HG02885 (cell line): ENCODE results near the gene PLXNA4.

Source experiments
- ATAC-seq: cut with Tn5 transposase; IDR thresholded peaks from one replicate; pipeline ENCODE4 v1.9.1; 2021; ENCODE audit warnings: mild to moderate bottlenecking; ENCODE audit not compliant: unreplicated experiment, poor library complexity

The PLXNA4 gene

DNA sequence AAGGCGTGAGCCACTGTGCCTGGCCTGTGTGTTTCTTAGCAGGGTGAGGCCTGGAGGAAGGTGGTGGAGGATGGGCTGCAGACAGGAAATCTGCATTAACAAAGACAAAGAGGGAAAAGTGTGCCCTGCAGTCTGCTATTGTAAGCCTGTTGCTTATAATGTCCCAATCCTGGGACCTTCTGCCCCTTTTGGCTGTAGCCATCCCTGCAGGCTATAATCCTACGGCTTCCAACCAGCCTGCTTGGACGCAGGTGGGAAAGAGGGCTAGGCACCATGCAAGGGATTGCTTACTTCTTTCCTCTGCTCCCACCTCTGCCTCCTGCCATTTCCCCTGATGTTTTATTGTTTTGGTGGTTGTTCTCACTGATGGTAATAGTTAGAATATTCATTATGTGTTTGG is 434.3 kb downstream of the PLXNA4 start:
- no peak for ATAC-seq

- ATAC-seq: no peak
These were observed 435.2 kb downstream of the PLXNA4 start for GRCh38 chr7:132141109-132141508.

DNA sequence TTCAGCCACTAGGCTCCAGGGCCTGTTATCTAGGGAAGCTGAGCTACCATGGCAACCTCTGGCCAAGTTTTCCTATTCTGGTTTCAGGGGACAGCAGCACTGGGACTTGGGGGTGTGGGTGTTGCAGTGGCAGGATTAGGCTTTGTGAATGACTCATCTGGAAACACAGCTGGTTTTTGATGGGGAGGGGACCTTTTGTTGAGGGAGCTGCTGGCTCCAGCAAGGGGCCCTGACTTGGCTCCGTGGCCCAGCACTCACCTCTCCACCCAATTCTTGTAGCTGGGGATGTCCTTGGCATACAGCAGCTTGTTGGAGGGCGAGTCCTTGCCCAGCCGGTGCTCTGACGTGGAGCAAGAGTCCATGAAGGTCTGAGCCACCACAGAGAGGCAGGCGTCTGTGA is 435.9 kb downstream of the PLXNA4 start:
- no peak for ATAC-seq

- no peak for ATAC-seq
These were observed 437.5 kb downstream of the PLXNA4 start for GRCh38 chr7:132138817-132139216.

- no peak for ATAC-seq
These were observed 438.6 kb downstream of the PLXNA4 start for GRCh38 chr7:132137681-132138080.

DNA sequence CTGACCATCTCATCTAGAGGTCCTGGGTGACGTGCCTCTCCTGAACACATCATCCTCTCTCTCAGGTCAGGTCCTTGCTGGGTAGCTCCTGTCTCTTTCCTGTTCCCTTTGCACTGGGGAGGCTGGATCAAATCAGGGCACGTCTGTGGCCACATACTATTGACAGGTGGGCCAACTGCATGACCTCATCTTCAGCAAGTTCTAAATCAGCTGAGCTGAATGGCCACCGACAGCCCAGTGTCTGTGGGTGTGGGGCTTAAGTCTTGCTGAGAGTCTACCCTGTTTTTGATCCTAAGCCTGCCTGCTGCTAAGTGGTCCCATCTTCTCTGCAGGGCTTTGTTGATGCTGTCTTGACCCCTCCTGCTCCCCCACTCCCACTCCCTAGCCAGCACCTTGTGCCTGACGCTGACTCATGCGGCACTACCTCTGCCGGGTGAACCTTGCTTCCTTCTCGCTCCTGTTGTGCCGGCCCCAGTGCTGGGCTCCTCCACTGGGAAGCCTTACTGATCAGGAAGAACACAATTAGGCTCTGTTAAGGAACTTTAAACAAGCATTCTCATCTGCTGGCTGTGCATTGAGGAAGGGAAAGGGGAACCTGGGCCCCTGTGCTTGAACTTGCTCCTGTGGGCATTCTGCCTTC is 440.4 kb downstream of the PLXNA4 start:
- ATAC-seq: no peak

DNA sequence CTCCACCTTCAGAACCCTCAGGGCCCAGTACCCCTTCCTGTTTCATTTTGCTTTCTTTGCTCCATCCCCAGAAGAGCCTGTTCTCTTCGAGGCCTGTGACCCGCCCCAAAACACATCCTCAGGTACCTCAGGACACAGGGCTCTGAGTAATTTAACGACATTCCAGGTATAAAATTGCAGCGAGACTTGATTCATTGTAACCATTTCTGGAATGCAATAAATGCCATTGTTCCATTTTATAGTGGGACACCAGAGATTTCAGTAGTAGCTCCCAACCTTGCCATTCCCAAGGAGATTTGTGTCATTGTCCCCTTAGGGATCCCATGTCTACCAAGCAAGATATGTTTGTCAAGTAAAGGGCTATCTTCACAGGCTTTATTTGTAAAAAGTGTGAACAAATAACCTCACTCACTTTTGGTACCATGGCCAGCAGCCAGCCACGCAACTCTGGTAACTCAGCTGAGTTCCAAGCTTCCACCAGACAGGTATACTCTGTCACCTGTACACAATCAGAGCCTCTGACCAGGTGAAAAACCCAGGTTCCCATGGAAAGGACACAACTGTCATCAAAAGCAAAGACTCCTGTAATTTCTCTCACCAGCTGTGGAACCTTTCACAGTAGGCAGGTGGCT is 441.3 kb downstream of the PLXNA4 start:
- no peak for ATAC-seq

GRCh38 chr7:132133501-132133900 is 442.8 kb downstream of the PLXNA4 start:
- ATAC-seq: no peak

DNA sequence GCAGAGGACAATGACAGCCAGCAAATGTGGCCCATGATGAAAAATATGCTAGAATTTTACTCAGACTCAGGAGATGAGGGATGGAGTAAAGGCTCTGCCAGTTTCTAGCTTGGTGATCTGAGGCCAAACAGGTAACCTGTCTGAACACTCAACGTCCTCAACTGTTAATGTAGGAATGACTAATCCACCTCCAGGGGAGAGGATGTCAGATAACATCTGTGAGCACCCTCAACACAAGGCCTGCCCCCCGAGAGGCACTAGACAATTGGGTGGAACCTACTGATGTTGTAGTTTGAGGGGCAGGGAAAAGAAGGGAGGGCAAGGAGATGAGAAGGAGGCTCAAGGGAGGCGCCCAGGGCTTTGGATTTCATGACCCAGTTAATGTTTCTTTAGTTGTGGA is 445.1 kb downstream of the PLXNA4 start:
- no peak for ATAC-seq

- ATAC-seq: no peak
These were observed 445.8 kb downstream of the PLXNA4 start for GRCh38 chr7:132130497-132130896.

DNA sequence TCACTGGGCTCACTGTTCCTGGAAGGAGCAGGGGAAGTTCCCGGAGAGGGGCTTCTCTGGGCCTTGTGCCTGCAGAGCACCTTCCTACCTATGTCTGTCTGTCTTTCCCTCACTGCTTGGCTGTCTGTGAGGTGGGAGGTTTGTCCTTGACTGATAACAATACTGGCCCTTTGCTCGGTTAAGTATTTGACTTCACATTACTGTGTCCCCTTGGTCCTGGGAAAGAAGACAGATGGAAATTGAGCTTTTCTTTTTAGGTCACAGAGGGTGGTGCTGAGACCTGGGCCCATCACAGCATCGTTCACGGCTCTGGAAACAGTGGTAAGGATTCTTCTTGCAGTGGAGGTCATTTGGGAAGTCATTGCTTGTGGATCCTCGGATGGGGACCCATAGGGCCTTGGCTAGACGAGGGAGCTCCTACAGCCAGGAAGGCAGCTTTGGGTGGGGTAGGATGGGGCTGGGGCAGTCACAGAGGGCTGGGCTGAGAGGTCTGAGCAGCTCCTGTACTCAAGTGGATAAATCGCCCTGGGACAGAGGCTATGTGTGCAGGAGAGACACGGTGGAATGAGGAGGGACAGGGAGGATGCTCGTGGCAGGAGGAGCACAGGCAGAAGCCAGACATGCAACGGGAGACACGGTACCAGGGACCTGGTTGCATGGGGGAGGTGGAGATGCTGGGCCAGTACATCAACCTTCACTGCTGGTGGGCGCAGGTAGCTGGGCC is 450.2 kb downstream of the PLXNA4 start:
- ATAC-seq: no peak

- no peak for ATAC-seq
These were observed 451.2 kb downstream of the PLXNA4 start for GRCh38 chr7:132125096-132125495.

GRCh38 chr7:132124575-132124974 is 451.7 kb downstream of the PLXNA4 start:
- ATAC-seq: no peak

DNA sequence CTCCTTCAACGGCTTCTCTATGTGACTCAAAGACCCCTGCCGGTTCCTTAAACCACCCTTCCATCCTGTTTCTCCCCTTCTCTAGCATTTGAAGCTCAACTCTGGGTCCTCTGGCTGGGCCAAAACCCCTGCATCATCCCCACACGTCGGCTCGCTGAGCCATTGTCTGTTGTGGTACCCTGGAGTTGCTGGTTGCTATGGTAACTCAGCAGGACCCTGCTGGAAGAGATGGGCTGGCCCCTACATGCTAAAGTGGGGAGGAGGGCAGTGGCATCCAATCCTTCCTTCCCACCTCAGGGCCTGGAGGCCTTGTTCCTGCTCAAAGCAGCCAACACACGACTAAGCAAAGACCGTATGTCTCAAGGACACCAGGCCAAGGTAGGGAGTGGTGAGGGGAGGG is 452.5 kb downstream of the PLXNA4 start:
- ATAC-seq: no peak

DNA sequence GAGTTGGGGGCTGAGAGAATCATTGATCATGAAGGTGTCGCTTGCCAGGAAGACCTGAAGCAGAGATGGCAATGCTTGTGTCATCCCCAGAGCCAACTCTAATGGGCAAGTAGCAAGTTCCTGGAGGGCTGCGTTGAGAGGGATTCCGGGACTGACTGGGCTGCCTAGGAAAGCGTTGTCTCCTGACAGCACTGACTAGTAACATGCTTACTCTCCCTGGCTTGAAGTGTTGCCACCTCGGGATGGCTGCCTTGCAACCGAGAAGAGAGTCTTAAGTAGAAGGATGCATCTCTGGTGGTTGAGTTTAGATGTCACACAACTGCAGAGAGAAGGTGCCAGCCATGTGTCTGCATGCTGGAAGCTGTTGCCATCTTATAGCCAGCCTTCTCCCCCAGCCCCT is 453.4 kb downstream of the PLXNA4 start:
- ATAC-seq: no peak

GRCh38 chr7:132121987-132122386 is 454.3 kb downstream of the PLXNA4 start:
- no peak for ATAC-seq

DNA sequence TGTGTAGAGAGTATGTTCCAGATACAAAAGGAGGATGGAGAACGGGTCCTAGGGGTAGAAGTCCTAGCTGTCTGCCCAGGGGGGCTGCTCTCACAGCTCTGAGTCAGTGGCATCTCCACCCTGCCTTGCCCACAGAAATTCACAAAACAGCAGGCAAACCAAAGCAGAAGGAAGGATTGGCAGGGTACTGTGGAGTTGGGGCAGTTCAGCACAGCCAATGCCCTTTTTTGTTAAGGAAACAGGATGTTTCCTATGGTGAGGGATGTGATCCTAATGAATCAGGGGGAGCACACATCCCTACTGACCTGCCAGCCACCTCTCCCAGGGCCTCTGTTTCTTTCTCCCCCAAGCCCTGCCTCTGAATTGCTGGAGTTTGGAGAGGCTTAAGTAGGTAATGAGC is 457.6 kb downstream of the PLXNA4 start:
- ATAC-seq: no peak

DNA sequence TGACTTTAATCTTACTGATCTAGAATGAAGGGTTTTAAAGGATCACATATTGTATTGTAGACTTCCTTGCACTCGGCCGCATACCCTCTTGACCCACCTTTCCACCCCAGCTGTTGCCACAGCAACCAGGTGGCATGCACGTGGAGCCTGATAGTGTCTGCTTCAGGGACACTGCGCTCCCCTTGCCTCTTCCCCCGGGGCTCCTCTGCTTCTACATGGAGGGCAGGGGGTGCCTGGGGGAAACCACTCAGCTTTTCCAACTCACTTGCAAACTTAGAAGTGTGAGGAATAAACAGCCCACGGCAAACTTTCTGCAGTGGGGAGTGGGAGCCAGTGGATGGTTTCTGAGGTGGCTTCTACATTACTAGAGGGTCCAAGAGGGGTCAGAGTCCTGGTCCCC is 458.6 kb downstream of the PLXNA4 start:
- ATAC-seq: no peak

- ATAC-seq: no peak
These were observed 459.1 kb downstream of the PLXNA4 start for GRCh38 chr7:132117181-132117580.

- ATAC-seq: no peak
These were observed 459.9 kb downstream of the PLXNA4 start for GRCh38 chr7:132116369-132116768.

- no peak for ATAC-seq
These were observed 460.5 kb downstream of the PLXNA4 start for GRCh38 chr7:132115758-132116157.

- no peak for ATAC-seq
These were observed 461.2 kb downstream of the PLXNA4 start for GRCh38 chr7:132115028-132115427.
